Left ventricle myocardium inferior (tissue), 1 donor: Measurements from ENCODE around the gene SPTB. TPM values are rescaled to one million over a fixed set of nuclear protein-coding genes. Genes with fewer than 3 reads are reported as not detected.
"Not testable (repeated sequence)": the region's sequence is repeated elsewhere in the genome, so short reads cannot be mapped to it uniquely, and the experiment has no call there.

ENCODE experiments used
- DNase-seq: peaks from one replicate; pipeline ENCODE4 v3.0.0-alpha.2; 2020
- H3K27ac ChIP-seq: fragments of 200-600 bp; replicated peaks from 2 replicates; pipeline ENCODE4 v1.8.0; 2021
- H3K27me3 ChIP-seq: fragments of 200-600 bp; 2 replicates; pipeline ENCODE4 v1.8.0; 2021; ENCODE audit warnings: low read depth
- H3K36me3 ChIP-seq: fragments of 200-600 bp; 2 replicates; pipeline ENCODE4 v1.8.0; 2021
- H3K4me1 ChIP-seq: fragments of 200-600 bp; 2 replicates; pipeline ENCODE4 v1.8.0; 2021
- H3K4me3 ChIP-seq: fragments of 200-600 bp; 2 replicates; pipeline ENCODE4 v1.8.0; 2021; ENCODE audit warnings: mild to moderate bottlenecking, moderate library complexity
- H3K9me3 ChIP-seq: fragments of 200-600 bp; replicated peaks from 2 replicates; pipeline ENCODE4 v1.8.0; 2021
- intact Hi-C: fragments of 100-400 bp; cut with micrococcal nuclease; formaldehyde crosslinking; loops from one replicate; pipeline ENCODE4 v1.11.0; 2022
- total RNA-seq: library from RNA; stranded (reverse); fragmentation: NEBNext Ultra II Directional; extraction: Animal tissue kit (Norgen Biotek cat#: 25700); gene quantifications from one replicate; pipeline ENCODE4 v1.2.1, GENCODE V29; 2021
- TF ChIP-seq, protein P1 (sequence below): fragments of 200-600 bp; IDR thresholded peaks from 2 replicates; pipeline ENCODE4 v1.8.0; 2021; ENCODE audit warnings: antibody characterized with exemption, mild to moderate bottlenecking, borderline replicate concordance
- donor health status: DM: no; HTN: yes; CAD: no; lungs with severe emphysema.

Gene SPTB
- total RNA-seq, 1 donor from 2014 or later = 82.2 TPM

DNA sequence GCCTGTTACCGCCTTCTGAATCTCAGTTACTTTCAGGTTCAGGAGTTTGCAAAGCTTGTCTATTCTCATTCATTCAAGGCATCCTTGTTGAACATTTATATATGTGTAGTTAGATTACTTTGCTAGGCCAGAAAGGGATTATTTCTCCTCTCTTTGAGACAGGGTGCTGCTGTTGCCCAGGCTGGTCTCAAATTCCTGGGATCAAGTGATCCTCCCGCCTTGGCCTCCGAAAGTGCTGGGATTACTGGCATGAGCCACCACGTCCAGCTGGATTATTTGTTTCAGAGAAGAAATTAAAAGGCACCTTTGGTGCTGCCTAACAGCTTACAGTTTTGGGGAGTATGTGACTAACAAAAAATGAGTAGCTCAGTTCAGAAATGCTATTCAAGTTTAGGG lies 35.3 kb upstream of the SPTB start:
- H3K27ac ChIP-seq = peak overlapping the region; percentile 92
- no peak for DNase-seq
- peak overlapping the region; percentile 93 for H3K4me3 ChIP-seq
- no peaks in the 10 kb centered on the region for H3K27me3 ChIP-seq
- no peaks in the 10 kb centered on the region for H3K9me3 ChIP-seq
- TF ChIP-seq, protein P1, sequence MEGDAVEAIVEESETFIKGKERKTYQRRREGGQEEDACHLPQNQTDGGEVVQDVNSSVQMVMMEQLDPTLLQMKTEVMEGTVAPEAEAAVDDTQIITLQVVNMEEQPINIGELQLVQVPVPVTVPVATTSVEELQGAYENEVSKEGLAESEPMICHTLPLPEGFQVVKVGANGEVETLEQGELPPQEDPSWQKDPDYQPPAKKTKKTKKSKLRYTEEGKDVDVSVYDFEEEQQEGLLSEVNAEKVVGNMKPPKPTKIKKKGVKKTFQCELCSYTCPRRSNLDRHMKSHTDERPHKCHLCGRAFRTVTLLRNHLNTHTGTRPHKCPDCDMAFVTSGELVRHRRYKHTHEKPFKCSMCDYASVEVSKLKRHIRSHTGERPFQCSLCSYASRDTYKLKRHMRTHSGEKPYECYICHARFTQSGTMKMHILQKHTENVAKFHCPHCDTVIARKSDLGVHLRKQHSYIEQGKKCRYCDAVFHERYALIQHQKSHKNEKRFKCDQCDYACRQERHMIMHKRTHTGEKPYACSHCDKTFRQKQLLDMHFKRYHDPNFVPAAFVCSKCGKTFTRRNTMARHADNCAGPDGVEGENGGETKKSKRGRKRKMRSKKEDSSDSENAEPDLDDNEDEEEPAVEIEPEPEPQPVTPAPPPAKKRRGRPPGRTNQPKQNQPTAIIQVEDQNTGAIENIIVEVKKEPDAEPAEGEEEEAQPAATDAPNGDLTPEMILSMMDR = no peak
- no peaks in the 10 kb centered on the region for H3K36me3 ChIP-seq
- intact Hi-C loops = no loop called here
- H3K4me1 ChIP-seq = peaks cover 59% of the 10 kb centered on the region

DNA sequence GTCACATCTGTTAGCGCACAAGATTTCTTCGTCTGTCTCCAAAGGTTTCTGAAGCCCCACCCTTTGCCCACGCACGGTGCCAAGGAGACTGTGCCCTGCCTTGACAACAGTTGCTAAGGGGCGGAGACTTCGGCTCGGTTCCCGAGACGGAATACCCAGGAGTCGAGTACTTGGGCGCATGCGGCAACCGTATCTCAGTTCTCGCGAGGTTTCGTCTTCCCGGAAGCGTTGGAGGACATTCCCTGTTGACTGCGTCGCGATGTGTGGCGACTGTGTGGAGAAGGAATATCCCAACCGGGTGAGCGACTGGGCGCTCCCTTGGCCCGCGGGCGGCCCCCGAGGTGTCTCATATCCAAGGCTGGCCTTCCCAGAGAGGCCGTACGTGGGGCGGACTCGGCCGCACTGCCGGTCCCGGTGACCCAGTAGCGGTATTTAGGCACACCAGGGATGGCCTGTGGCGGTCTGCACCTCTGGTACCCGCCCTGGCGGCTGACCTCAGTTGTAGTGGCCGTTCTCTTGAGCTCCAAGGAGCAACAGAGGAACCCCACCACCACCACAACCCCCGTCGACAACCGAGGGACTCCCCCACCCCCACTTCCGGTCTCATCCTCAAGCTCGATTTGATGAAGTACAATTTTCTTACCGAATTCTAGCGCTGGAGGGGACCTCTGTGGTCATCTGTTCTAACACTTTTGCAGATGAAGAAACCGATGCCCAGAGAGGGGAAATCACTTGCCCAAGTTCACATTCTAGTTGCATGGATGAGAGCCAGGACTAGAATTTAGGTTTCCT lies 34.7 kb upstream of the SPTB start, which contains the start of gene CHURC1:
CHURC1 (plus strand) TSS at position 219 of the 792 bp plus-strand sequence; CDS start at position 260, 41 bp downstream.
- Histone ChIP-seq H3K9me3 (no peaks in the 10 kb centered on the region), H3K4me3 (peak within 1 kb of the TSS; percentile 93), H3K36me3 (no peaks in the 10 kb centered on the region), H3K27me3 (no peaks in the 10 kb centered on the region), H3K27ac (peak within 1 kb of the TSS; percentile 92), H3K4me1 (peaks cover 54% of the 10 kb centered on the region)
- TF ChIP-seq, protein P1 = no peak
- peak; percentile 97 for DNase-seq
- intact Hi-C loops = no loop called here

DNA sequence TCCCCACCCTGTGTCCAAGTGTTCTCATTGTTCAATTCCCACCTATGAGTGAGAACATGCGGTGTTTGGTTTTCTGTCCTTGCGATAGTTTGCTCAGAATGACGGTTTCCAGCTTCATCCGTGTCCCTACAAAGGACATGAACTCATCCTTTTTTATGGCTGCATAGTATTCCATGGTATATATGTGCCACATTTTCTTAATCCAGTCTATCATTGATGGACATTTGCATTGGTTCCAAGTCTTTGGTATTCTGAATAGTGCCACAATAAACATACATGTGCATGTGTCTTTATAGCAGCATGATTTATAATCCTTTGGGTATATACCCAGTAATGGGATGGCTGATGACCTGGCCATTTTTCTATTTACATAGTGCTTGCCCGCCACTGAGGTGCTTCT lies 33.8 kb upstream of the SPTB start:
- H3K27me3 ChIP-seq, H3K36me3 ChIP-seq, H3K9me3 ChIP-seq, intact Hi-C loops, DNase-seq: not testable (repeated sequence)
- H3K4me3 ChIP-seq = peak overlapping the region; percentile 93
- H3K27ac ChIP-seq = peak overlapping the region; percentile 92
- H3K4me1 ChIP-seq = peaks cover 47% of the 10 kb centered on the region

DNA sequence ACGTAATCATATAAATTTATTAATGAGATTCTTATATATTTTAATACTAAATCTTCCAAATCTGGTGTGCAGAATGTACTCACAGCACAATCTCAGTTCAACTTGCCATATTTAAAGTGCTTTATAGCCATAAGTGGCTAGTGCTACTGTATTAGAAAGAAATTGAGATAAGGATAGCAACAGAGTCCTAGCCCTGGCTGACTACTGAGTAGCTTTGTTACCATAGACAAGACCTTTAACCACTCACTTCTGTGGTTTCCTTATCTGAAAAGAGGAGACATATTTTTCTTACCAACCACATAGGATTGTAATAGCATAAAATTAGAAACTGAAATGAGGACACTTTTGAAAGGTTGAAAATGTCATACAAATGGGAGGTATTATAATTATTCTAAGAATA lies 32.6 kb upstream of the SPTB start:
- Histone ChIP-seq H3K27me3 (no peaks in the 10 kb centered on the region), H3K4me1 (peaks cover 35% of the 10 kb centered on the region), H3K4me3 (no peak overlapping the region), H3K27ac (peak overlapping the region; percentile 1), H3K36me3 (no peaks in the 10 kb centered on the region), H3K9me3 (no peaks in the 10 kb centered on the region)
- DNase-seq = no peak
- intact Hi-C loops = no loop called here
- TF ChIP-seq, protein P1 = no peak

DNA sequence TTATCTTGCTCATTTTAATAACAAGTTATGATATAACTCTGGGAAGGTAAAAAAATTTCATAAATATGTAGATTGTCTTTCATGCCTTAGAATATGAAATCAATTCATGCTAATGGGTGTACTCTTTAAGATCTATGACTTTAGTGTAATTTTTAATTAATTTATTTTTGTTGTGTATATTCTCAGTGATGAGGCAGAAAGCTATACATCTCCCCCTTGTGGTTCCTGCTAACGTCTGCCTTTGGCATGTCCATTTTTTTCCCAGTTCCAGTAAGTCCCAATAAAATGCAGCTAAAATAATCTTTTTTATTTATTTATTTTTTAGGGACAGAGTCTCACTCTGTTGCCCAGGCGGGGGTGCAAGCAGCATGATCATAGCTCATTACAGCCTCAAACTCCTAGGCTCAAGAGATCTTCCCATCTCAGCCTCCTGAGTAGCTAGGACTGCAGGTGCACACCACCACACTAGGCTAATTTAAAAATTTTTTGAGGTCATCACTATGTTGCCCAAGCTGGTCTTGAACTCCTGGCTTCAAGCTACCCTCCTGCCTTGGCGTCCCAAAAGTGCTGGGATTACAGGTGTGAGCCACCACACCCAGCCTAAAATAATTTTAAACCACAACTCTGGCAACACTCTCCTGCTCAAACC lies 31.3 kb upstream of the SPTB start:
- H3K9me3 ChIP-seq = no peaks in the 10 kb centered on the region
- intact Hi-C loops = no loop called here
- TF ChIP-seq, protein P1 = peak; percentile 59
- no peaks in the 10 kb centered on the region for H3K27me3 ChIP-seq
- no peak overlapping the region for H3K4me3 ChIP-seq
- no peak overlapping the region for H3K27ac ChIP-seq
- DNase-seq = no peak
- no peaks in the 10 kb centered on the region for H3K36me3 ChIP-seq
- peaks cover 22% of the 10 kb centered on the region for H3K4me1 ChIP-seq

DNA sequence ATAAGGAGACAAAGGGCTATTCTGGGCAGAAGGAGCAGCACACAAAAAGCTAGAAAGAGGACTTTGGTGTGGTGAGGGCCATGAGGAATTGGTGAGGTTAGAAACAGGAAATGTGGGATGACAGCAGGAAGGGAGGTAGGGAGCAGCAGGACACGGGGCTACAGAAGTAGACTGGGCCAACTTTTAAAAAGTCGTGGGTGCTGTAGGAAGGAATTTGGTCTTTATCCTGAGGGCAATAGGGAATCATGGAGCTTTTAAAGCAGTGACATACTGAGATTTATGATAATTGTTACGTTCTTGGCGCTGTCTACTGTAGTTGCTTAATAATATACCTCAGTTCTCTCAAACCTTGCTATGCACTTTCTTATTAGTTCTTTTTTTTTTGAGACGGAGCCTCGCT lies 26.3 kb upstream of the SPTB start:
- no peak overlapping the region for H3K4me3 ChIP-seq
- no peaks in the 10 kb centered on the region for H3K9me3 ChIP-seq
- H3K4me1 ChIP-seq = no peaks in the 10 kb centered on the region
- no peaks in the 10 kb centered on the region for H3K36me3 ChIP-seq
- H3K27me3 ChIP-seq = no peaks in the 10 kb centered on the region
- no peak for DNase-seq
- no peak overlapping the region for H3K27ac ChIP-seq
- TF ChIP-seq, protein P1 = no peak
- intact Hi-C loops = no loop called here
